ENCODE data around the gene MYH6. TPM values are rescaled to one million over a fixed set of nuclear protein-coding genes. Genes with fewer than 3 reads are reported as not detected.
A peak's percentile ranks its signal among the peaks of the same experiment; 100 is the strongest.

Gene MYH6
- polyA plus RNA-seq, 3 donors, result not detected

DNA sequence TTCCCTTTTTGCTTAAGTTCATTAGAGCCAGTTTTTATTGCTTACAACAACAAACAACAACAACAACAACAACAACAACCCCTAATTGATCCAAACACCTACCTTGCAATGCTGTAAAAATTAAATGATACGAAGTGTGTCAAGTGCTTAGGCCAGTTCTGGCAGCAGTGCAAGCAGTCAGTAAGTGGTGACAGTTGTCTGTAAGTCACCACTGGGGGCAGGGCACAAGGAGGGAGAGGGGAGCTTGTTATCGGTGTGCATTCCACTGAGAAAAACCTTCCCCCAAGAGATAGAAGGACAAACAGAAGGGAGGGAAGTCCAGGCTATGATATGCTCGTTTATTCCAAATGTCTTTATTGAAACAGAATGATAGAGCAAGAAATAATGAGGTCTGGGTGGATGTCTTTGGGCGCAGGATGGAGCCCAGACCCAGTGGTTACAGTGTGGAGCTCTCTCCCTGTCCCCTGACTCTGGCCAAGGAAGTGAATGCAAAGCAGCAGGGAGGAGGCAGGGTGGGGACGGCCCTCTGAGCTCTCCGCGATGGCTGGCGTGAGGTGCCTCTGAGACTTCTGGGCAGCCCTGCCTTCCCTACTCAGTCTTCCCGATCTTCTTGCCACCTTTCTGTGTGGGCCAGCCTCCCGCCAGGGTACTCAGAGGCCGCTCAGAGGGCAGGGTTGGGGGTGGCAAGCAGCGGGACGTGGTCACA lies 61.9 kb downstream of the MYH6 start:
- H3K9me3 ChIP-seq (replicated peaks in 1 of 2; ENCODE audit: control insufficient read depth in 1 of 2, insufficient read depth in 1 of 2, low read length in 2 of 2), result peaks cover 0 to 3% of the 10 kb centered on the region in 2 donors
- WGBS (ENCODE audit: insufficient coverage), result 91% methylated on average over 9 of the region's 13 CpGs
- intact Hi-C loops (cut with micrococcal nuclease), result no loop called here
- no peak overlapping the region for H3K27ac ChIP-seq (ENCODE audit: low read depth in 1 of 2, low read length in 2 of 2)
- TF ChIP-seq, protein P1, sequence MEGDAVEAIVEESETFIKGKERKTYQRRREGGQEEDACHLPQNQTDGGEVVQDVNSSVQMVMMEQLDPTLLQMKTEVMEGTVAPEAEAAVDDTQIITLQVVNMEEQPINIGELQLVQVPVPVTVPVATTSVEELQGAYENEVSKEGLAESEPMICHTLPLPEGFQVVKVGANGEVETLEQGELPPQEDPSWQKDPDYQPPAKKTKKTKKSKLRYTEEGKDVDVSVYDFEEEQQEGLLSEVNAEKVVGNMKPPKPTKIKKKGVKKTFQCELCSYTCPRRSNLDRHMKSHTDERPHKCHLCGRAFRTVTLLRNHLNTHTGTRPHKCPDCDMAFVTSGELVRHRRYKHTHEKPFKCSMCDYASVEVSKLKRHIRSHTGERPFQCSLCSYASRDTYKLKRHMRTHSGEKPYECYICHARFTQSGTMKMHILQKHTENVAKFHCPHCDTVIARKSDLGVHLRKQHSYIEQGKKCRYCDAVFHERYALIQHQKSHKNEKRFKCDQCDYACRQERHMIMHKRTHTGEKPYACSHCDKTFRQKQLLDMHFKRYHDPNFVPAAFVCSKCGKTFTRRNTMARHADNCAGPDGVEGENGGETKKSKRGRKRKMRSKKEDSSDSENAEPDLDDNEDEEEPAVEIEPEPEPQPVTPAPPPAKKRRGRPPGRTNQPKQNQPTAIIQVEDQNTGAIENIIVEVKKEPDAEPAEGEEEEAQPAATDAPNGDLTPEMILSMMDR (IDR thresholded peaks at IDR 0.05), result no peak
- no peak overlapping the region for H3K4me3 ChIP-seq (replicated peaks in 1 of 3; ENCODE audit: low read depth in 2 of 3, low read length in 3 of 3)
- peaks cover 0 to 2% of the 10 kb centered on the region in 2 donors for H3K36me3 Mint-ChIP-seq
- peaks cover 10% of the 10 kb centered on the region in 2 donors for H3K27me3 ChIP-seq (ENCODE audit: control insufficient read depth in 2 of 2, insufficient read depth in 2 of 2, low read length in 2 of 2)
- no peak overlapping the region for H2AFZ ChIP-seq (ENCODE audit: insufficient read depth, low read depth, low read length, poor library complexity, severe bottlenecking)
- H3K27me3 Mint-ChIP-seq (ENCODE audit: low read depth in 3 of 3), result peaks cover 15 to 28% (median 19%) of the 10 kb centered on the region in 3 donors
- no peaks in the 10 kb centered on the region for H4K20me1 ChIP-seq (ENCODE audit: insufficient read depth, low read length)
- H3K4me2 ChIP-seq (replicated peaks; ENCODE audit: extremely low read depth, low read length, poor library complexity, severe bottlenecking), result no peak overlapping the region
- H3K9ac ChIP-seq (ENCODE audit: insufficient read depth, low read length, poor library complexity, severe bottlenecking), result no peak overlapping the region
- no peak for DNase-seq
- no peaks in the 10 kb centered on the region for H3K36me3 ChIP-seq (replicated peaks in 1 of 2; ENCODE audit: control insufficient read depth in 1 of 2, insufficient read depth in 2 of 2, low read length in 2 of 2)
- peaks cover 2 to 10% (median 4%) of the 10 kb centered on the region in 7 donors for H3K9me3 Mint-ChIP-seq
- no peaks in the 10 kb centered on the region for H3K4me1 Mint-ChIP-seq
- H3K4me3 Mint-ChIP-seq, result no peak overlapping the region
- H3K79me2 ChIP-seq (ENCODE audit: insufficient read depth, low read length), result no peaks in the 10 kb centered on the region
- peak overlapping the region in 1 of 7 donors; percentile 35 for H3K27ac Mint-ChIP-seq
- H3K4me1 ChIP-seq (ENCODE audit: control insufficient read depth in 1 of 2, insufficient read depth in 2 of 2, low read length in 2 of 2), result no peaks in the 10 kb centered on the region

DNA sequence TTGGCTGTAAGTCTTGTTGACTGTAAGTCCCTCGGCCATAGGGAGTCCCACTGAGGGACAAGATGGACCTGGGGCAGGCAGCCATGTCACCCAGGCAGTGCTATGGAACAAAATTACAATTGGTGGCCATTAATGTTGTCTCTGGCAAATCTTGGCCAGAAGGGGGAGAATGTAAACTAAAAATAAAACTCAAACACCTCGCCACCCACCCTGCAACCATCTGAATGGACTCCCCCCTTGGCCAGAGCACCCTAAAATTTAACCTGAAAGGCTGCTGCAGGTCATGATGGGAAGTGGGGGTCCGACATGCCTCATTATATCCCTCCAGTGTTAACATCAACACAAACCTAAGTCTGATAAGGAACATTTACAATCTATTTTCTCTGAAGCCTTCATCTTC lies 63.6 kb downstream of the MYH6 start:
- Mint-ChIP-seq H3K4me3 (no peak overlapping the region), H3K9me3 (peaks cover 3 to 10% (median 7%) of the 10 kb centered on the region in 7 donors), H3K27me3 (ENCODE audit: low read depth in 3 of 3) (peaks cover 1 to 13% (median 11%) of the 10 kb centered on the region in 3 donors), H3K36me3 (no peaks in the 10 kb centered on the region), H3K27ac (no peak overlapping the region), H3K4me1 (no peaks in the 10 kb centered on the region)
- Histone ChIP-seq H3K4me2 (replicated peaks; ENCODE audit: extremely low read depth, low read length, poor library complexity, severe bottlenecking) (no peak overlapping the region), H3K27ac (ENCODE audit: low read depth in 1 of 2, low read length in 2 of 2) (no peak overlapping the region), H3K9me3 (replicated peaks in 1 of 2; ENCODE audit: control insufficient read depth in 1 of 2, insufficient read depth in 1 of 2, low read length in 2 of 2) (peaks cover 3 to 6% of the 10 kb centered on the region in 2 donors), H3K9ac (ENCODE audit: insufficient read depth, low read length, poor library complexity, severe bottlenecking) (no peak overlapping the region), H3K36me3 (replicated peaks in 1 of 2; ENCODE audit: control insufficient read depth in 1 of 2, insufficient read depth in 2 of 2, low read length in 2 of 2) (no peaks in the 10 kb centered on the region), H3K79me2 (ENCODE audit: insufficient read depth, low read length) (no peaks in the 10 kb centered on the region), H4K20me1 (ENCODE audit: insufficient read depth, low read length) (no peaks in the 10 kb centered on the region), H3K4me1 (ENCODE audit: control insufficient read depth in 1 of 2, insufficient read depth in 2 of 2, low read length in 2 of 2) (no peaks in the 10 kb centered on the region), H3K4me3 (replicated peaks in 1 of 3; ENCODE audit: low read depth in 2 of 3, low read length in 3 of 3) (no peak overlapping the region), H2AFZ (ENCODE audit: insufficient read depth, low read depth, low read length, poor library complexity, severe bottlenecking) (no peak overlapping the region), H3K27me3 (ENCODE audit: control insufficient read depth in 2 of 2, insufficient read depth in 2 of 2, low read length in 2 of 2) (no peaks in the 10 kb centered on the region)
- no peak for DNase-seq
- TF ChIP-seq, protein P1 (IDR thresholded peaks at IDR 0.05), result no peak
- intact Hi-C loops (cut with micrococcal nuclease), result no loop called here
- WGBS (ENCODE audit: insufficient coverage), result 75% methylated on average over 2 of the region's 3 CpGs
